ENCODE results near the gene LKAAEAR1.
A peak's percentile ranks its signal among the peaks of the same experiment; 100 is the strongest.

LKAAEAR1 gene

DNA sequence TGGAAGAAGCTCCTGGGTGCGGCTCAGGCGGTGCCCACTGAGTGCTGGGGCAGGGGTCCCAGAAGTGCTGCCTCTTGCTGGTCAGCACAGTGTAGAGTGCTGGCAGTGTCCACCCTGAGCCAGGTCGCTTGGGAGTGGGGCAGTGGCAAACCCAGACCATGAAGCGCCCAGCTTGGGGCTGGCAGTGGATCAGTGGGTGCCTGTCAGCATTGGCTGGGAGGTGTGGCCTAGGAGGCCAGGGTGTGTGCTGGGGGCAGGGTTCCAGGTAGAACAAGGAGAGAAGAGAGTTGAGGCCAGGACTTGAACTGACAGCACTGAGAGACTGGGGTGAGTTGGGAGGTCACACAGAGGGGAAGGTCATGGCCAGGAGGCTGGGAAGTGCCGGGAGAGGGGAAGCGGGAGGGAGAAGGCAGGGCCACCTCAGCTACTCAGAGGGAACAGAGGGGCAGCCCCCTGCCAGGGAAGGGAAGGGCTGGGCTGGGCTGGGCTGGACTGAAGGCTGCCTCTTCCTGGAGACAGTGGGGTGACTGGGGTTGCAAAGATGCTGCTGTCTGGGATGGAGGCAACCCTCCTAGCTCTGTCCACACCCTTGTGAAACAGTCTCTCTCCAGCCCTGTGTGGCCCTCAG lies 17.1 kb downstream of the LKAAEAR1 start:
- DNase-seq (ENCODE audit: low read depth, low spot score) = no peak

DNA sequence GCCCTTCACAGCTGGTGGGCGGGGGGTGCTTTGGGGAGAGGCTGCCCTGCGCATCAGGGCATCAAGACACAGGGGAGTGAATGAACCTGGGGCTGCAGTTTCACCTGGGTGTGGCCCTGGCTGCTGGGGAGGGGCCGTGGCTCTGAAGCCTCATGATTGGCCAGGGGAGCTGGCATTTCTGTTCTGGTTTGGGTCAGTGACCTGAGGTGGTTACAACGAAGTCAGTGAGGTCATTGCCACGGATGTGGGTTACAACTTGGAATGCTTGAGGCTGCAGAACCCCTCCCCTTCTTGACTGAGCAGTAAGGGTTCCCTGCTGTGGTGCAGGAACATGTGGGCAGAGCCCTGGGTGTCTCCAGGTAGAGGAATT lies 18.2 kb downstream of the LKAAEAR1 start:
- DNase-seq (ENCODE audit: low read depth, low spot score) = no peak

GRCh38 chr20:64065062-64065973 lies 18.9 kb downstream of the LKAAEAR1 start:
- DNase-seq (ENCODE audit: low read depth, low spot score) = no peak

DNA sequence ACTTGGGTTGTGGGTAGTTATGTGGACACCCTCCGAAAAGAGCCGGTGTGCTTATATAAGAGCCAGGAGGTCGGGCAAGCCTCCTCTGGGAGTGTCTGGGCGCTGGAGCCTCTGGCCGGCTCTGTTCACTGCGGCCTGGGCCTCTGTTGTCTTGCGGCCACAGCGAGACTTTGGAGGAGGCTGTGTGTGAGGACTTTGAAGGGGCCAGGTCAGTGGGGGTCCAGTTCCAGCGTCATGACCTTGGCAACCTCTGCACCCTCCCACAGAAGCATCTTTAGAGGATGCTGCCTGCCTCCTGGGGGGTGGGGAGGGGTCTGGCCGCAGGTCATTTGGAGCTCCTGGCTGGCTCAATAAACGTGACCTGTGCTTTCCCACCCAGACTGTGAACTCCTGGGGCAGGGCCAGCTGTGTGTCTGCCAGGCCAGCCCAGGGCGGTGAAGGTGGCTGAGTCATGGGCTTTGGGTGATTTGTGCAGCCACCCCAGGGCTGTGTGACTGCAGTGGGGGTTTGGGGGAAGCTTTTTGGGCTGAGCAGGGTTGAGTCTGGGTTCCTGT lies 20.0 kb downstream of the LKAAEAR1 start:
- no peak for DNase-seq (ENCODE audit: low read depth, low spot score)

DNA sequence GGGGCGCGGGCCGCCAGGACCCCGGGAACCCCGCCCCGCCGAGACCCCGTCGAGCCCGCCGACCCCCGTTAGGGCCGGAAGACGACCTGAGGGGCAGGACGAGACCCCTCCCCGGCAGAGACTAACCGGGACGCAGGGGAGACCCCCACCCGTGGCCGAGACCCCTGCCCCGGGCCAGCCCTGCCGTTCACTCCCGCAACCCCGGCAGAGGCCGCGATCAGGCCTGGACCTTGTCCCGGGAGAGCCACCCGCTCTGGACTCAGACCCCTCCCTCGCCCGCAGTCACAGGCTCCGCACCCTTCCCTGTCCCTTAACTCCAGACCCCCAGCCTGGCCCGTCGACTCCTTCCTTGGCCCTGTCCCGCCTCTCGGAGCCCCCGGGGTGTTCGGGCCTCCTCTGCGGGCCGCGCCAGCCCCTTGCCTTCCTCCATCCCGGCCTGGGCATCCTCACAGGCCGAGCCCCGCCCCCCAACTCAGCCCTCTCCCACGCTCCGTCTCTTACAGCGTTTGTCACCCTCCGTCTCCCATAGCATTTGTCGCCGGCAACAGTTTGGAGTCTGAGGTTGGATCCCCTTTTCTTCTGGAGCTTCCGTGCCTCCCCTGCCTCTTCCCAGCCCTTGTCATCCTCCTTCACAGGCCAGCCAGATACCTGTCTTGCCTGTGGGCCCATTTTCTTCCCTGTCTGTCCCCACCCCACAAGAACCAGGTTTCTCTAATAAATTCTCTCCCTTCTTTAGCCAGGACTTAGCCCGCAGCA lies 20.6 kb downstream of the LKAAEAR1 start:
- DNase-seq (ENCODE audit: low read depth, low spot score) = no peak

DNA sequence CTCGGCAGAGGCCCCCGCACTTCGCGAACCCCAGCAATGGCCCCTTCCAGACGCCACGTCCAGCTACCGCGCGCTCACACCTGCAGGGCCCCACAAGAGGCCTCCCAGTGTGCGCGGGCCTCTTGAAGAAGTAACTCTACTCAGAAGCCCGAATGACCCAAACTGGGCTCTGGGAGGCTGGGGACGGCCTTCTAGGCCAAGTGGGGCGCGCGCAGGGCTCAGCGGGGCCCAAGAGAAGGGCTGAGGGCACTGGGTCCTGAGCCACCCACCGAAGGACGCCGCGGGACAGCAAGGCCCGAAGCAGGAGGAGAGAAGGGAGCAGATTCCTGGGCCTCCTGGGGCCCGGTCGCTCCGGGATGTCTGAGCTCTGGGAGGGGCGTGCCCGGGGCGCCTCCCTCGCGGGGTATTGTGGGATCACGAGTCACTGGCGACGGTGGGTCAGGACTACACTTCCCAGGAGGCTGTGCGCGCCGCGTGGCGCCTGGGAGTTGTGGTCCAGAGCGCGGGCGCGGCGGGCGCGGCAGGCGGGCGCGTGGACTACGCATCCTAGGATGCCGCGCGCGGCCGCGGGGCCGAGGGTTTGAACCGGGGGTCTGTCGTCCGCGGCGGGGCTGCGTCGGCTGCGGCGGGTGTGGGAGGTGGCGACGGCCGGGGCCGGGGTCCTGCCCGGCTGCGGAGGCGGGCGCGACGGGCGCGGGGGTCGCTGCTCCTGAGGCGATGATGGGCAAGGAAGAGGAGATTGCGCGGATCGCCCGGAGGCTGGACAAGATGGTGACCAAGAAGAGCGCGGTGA lies 21.4 kb downstream of the LKAAEAR1 start, which contains the start of gene TCEA2:
Gene TCEA2 (plus strand): TSS at position 603 of the 793 bp plus-strand sequence. CDS start 115 bp downstream, at position 718.
- peak; percentile 89 for DNase-seq (ENCODE audit: low read depth, low spot score)

GRCh38 chr20:64062276-64062595 lies 22.0 kb downstream of the LKAAEAR1 start:
- DNase-seq (ENCODE audit: low read depth, low spot score) = no peak

GRCh38 chr20:64058536-64058935 lies 25.7 kb downstream of the LKAAEAR1 start:
- DNase-seq (ENCODE audit: low read depth, low spot score) = no peak

DNA sequence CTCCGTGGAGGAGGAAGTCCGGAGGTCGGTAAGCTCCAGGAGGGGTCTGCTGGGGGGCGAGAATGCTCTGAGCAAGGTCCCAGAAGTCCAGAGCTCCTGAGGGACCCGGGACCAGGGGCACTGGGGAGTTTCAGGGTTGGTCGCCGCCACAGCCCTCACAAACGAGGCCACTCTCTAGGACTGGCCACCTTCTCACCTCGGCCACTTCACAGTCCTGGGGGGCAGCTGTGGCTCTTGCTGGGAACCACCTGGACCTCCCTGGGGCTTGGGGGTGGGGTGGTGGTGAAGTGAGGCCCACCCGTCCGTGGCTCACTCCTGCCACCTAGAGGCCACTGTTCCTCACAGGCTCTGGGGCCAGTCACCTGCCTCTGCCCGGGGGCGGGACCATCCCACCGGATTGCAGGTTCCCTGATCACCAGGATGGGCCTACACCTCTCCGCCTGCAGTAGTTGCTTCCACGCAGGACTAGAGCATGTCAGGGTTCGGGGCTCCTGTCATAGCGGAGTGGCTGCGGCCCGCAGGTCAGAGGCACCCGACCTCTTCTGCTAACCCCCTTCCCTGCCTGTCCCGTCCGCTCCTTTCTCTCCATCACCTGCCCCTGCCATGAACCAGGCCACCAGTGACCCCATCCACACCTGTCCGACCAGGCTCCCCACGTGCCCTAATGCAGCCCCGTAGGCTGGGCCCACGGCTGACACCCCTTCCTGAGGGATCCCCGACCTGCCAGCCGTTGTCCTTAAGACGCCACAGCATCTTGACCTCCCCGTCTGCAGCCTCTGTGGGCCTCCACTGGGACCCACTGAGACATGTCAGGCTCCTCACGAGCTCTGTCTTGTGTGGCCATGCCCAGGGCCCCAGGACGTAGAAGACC lies 26.3 kb downstream of the LKAAEAR1 start:
- DNase-seq (ENCODE audit: low read depth, low spot score) = peak; percentile 69

DNA sequence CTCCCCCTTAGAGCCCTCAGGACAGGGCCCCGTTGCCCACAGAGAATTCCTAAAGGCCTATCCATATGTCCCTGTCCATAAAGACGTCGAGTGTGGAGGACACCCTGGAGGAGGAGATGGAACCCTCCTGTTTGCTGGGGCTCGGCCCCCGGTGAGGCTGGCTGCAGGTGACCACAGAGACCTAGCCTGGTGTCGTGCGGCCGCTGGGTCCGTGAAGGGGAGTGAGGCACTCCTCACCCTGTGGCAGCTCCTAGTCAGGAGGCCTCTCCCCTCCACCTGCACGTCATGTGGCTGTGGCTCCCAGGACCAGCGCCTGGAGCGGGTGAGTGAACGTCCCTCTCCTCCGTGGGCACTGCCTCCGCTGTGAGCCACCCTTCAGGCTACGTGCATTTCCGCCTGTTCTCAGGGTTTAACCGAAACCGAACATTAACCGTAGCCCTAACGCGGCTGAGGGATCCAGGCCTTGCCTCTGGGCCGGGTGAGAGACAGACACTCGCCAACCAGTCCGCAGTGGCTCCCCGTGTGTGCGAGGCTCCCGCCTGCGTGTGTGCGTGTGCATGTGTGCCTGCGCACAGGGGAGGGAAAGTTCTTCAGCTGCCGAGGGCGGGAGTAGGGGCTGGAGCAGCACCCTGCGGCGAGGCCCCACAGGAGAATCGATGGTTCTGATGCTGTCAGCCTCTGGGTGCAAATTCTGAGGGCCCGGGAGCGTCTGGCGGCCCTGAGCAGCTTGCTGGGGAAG lies 27.1 kb downstream of the LKAAEAR1 start:
- DNase-seq (ENCODE audit: low read depth, low spot score) = no peak

- no peak for DNase-seq (ENCODE audit: low read depth, low spot score)
Measured at GRCh38 chr20:64056639-64056888, 27.6 kb downstream of the LKAAEAR1 start.

DNA sequence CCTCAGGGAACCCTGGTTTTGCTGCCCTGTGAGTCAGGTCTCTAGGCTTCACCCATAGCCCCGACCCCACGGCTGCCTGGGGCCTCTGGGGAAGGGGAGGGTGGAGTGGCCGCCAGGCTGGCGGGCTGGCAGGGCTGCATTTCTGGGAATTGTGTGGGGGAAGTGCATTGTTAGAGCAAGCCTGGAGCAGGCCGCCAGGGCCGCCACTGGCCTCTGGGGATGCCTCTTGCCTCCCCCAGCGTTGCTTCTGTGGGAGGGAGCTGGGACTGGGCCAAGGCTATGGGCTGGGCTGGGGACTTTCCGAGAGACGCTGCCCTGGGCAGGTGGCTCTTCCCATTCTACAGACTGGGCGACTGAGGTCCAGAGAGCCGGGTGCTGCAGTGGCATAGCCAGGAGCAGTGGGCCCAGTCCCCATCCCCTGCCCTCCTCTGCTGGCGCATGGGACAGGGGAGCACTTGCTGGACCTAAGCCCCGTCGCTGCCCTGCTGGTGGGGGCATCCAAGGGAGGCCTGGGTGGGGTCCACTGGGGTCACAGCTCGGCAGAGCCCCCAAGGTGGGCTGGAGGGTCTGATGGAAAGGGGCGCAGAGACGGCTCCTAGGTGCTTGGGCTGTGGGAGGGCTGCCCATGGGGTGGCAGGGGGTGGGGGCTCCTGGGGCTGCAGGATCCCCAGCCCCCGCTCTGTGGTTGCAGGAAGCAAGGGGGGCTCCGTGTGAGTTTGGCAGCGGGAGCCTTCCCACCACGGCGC lies 28.1 kb downstream of the LKAAEAR1 start:
- no peak for DNase-seq (ENCODE audit: low read depth, low spot score)

DNA sequence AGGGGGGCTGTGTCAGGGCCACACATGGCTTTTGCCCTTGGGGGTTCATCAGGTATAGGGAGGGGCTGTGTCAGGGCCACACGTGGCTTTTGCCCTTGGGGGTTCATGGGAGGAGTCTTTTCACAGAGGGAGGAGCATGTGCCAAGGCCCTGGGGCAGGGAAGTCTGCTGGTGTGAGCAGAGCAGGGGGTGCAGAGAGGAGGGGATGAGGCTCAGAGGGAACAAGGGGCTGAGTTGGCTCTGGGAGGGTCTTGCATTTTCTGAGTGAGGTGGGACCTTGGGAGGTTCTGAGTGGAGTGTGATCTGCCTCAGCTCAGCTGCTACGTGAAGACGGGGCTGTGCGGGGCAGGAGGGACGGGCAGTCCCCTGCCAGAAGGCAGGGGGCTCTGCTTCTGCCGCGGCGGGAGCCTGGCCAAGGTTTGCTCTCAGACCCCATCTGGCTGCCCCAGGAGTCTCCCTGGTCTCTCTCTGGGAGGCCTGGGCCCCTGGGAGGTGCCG lies 28.8 kb downstream of the LKAAEAR1 start:
- no peak for DNase-seq (ENCODE audit: low read depth, low spot score)

GRCh38 chr20:64053841-64054661 lies 30.1 kb downstream of the LKAAEAR1 start:
- DNase-seq (ENCODE audit: low read depth, low spot score) = no peak

DNA sequence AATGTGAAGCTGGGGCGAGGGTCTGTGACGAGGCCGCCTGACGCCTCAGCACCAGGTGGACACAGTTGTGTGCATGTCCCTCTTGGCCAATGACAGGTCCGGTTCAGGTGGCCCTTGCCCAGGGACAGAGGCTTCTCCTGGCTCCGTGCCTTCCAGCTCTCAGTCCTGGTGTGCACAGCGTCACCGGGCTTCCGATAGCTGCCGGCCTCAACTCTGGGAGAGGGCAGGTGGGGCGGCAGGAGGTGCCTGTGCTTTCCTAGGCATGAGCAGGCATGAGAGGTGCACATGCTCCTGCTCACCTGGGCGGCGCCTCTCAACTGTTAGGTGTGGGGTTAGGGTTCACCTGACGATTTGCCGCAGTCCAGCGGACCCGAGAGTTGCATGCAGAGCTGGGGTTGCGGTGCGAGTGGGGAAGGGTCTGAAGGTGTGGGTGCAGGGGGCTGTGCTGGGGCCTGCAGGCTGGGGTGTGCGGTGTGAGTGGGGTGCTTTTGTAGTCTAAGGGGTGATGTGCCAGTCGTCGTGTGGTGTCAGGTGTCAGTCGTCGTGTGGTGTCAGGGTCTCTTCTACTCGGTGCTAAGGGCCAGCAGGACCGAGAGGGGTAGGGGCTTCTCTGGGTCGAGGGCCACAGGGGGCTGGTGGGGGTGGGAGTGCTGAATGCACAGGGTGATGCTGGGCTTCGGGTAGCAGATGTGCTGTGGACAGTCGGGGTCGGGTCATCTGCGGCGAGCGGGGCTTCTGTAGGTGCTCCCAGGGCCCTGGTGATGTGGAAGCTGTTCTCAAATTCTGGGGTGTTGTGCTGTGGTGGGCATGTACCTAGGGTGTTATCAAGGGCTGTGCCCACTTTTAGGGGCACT lies 31.0 kb downstream of the LKAAEAR1 start:
- no peak for DNase-seq (ENCODE audit: low read depth, low spot score)

DNA sequence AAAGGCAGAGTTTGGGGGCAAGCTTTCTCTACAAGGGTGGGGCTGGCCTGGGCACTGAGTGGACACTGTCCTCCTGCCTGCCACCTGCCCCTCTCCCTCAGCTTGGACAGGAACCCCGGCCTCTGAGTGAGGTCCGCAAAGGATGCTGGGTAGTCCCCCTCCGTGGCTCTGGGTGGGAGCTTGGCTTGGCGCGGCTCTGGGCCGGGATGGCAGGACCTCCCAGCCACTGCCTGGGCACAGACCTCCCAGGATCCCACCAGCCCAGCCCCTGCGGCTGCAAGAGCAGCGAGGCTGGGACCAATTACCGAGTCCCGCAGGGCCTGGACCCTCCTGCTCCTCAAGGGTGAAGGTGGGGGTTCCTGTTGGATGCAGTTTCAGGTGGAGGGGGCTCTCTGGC lies 31.9 kb downstream of the LKAAEAR1 start:
- no peak for DNase-seq (ENCODE audit: low read depth, low spot score)
